HEK293T (cell line): ENCODE measurements around the gene TIRAP.

ENCODE experiments used
- ARNT ChIP-seq: fragments of 450-650 bp; IDR thresholded peaks from 2 replicates; pipeline ENCODE4 v1.6.1; 2017; ENCODE audit warnings: mild to moderate bottlenecking
- BHLHE40 ChIP-seq: fragments of 450-650 bp; IDR thresholded peaks from 2 replicates; pipeline ENCODE4 v1.6.1; 2016; ENCODE audit warnings: mild to moderate bottlenecking, moderate library complexity, borderline replicate concordance
- CTBP1 ChIP-seq: fragments of 450-650 bp; IDR thresholded peaks from 2 replicates; pipeline ENCODE4 v1.6.1; 2016; ENCODE audit warnings: borderline replicate concordance
- FOXA1 ChIP-seq: fragments of 450-650 bp; IDR thresholded peaks from 2 replicates; pipeline ENCODE4 v1.6.1; 2016; ENCODE audit warnings: mild to moderate bottlenecking
- FOXK2 ChIP-seq: fragments of 450-650 bp; IDR thresholded peaks from 2 replicates; pipeline ENCODE4 v1.6.1; 2016; ENCODE audit warnings: mild to moderate bottlenecking
- FOXM1 ChIP-seq: fragments of 450-650 bp; IDR thresholded peaks from 2 replicates; pipeline ENCODE4 v1.6.1; 2017; ENCODE audit warnings: mild to moderate bottlenecking, borderline replicate concordance
- HDGF ChIP-seq: fragments of 450-650 bp; IDR thresholded peaks from 2 replicates; pipeline ENCODE4 v1.6.1; 2017; ENCODE audit warnings: antibody characterized with exemption, borderline replicate concordance
- L3MBTL2 ChIP-seq: fragments of 450-650 bp; conservative IDR thresholded peaks from 2 replicates; pipeline ENCODE4 v1.6.1; 2016; ENCODE audit warnings: mild to moderate bottlenecking
- LEF1 ChIP-seq: fragments of 450-650 bp; IDR thresholded peaks from 2 replicates; pipeline ENCODE4 v1.6.1; 2017; ENCODE audit warnings: mild to moderate bottlenecking, borderline replicate concordance
- NFRKB ChIP-seq: fragments of 450-650 bp; IDR thresholded peaks from 2 replicates; pipeline ENCODE4 v1.6.1; 2016; ENCODE audit warnings: mild to moderate bottlenecking, moderate library complexity
- SP1 ChIP-seq: fragments of 450-650 bp; IDR thresholded peaks from 2 replicates; pipeline ENCODE4 v1.6.1; 2017
- SUZ12 ChIP-seq: fragments of 450-650 bp; IDR thresholded peaks from 2 replicates; pipeline ENCODE4 v1.6.1; 2016; ENCODE audit warnings: mild to moderate bottlenecking
- ZNF384 ChIP-seq: fragments of 450-650 bp; IDR thresholded peaks from 2 replicates; pipeline ENCODE4 v1.6.1; 2016
- TF ChIP-seq, protein P1 (sequence below): fragments of 450-650 bp; IDR thresholded peaks from 2 replicates; pipeline ENCODE4 v1.6.1; 2016

DNA sequence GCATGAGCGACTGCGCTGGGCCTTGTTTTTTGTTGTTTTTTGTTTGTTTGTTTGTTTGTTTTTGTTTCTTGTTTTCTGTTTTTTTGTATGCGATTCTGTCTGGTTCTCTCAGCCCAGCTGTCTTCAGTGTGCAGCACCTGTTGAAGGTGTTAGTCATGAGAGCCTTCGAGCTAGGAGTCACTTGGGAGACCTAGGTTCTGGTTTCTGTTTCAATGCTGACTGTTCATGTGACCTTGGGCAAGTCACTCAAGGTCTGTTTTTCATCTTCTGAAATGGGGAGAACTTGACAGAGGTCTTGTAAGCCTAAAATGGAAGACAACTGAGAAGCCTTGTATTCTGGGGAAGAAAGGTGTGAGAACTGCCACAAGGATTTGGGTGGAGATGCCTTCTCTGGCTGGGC lies 22.8 kb downstream of the TIRAP start:
- TF ChIP-seq SP1 (no peak), L3MBTL2 (no peak), ZNF384 (no peak), ARNT (no peak), LEF1 (no peak), BHLHE40 (no peak), FOXA1 (no peak), NFRKB (no peak), SUZ12 (no peak), HDGF (no peak), FOXM1 (no peak), FOXK2 (no peak), CTBP1 (no peak)
- TF ChIP-seq, protein P1, sequence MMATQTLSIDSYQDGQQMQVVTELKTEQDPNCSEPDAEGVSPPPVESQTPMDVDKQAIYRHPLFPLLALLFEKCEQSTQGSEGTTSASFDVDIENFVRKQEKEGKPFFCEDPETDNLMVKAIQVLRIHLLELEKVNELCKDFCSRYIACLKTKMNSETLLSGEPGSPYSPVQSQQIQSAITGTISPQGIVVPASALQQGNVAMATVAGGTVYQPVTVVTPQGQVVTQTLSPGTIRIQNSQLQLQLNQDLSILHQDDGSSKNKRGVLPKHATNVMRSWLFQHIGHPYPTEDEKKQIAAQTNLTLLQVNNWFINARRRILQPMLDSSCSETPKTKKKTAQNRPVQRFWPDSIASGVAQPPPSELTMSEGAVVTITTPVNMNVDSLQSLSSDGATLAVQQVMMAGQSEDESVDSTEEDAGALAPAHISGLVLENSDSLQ: no peak
